ENCODE results near the gene SUGCT. TPM values are rescaled to one million over a fixed set of nuclear protein-coding genes. Genes with fewer than 3 reads are reported as not detected.
A peak's percentile ranks its signal among the peaks of the same experiment; 100 is the strongest.

SUGCT gene
- polyA plus RNA-seq, 1 of the 3 experiments (the other 2 are of a cell fraction): 53.7 TPM

DNA sequence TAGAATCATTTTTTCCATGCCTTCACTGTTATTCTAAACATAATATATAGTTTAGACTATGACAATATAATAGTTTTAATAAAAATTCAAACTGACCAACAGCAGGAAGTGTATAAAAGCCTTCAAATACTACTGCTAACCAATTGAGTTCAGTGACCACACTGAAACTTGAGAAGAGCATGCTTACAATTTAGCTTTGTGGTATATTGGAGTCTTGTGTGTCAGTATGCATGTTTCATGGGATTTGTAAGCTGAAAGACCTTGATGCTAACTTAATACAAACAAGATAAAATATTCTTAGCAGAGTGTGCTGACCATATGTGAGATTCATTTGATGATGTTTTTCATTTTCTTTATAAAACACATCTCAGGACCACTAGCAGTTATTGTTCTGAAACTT, 395.5 kb downstream of the SUGCT start:
- DNase-seq: no peak
- Histone ChIP-seq H3K9me3 (no peaks in the 10 kb centered on the region), H3K9me2 (no peaks in the 10 kb centered on the region), H4K20me1 (ENCODE audit: insufficient read depth) (no peaks in the 10 kb centered on the region), H3K4me3 (ENCODE audit: low read depth in 2 of 2, low read length in 1 of 2) (no peak overlapping the region), H2AFZ (ENCODE audit: low read depth) (no peak overlapping the region), H3K4me2 (no peak overlapping the region), H3K36me3 (replicated peaks in 1 of 2; ENCODE audit: control insufficient read depth in 1 of 2, insufficient read depth in 2 of 2, low read length in 1 of 2) (peaks cover 11 to 46% of the 10 kb centered on the region in 2 experiments), H3K27me3 (ENCODE audit: insufficient read depth) (no peaks in the 10 kb centered on the region), H3K79me2 (ENCODE audit: insufficient read depth) (peaks cover 66% of the 10 kb centered on the region), H3K9ac (no peak overlapping the region), H3K4me1 (ENCODE audit: control insufficient read depth in 1 of 2, insufficient read depth in 2 of 2, low read depth in 1 of 2, low read length in 1 of 2) (peaks cover 28 to 32% of the 10 kb centered on the region in 2 experiments), H3F3A (replicated peaks; ENCODE audit: insufficient read depth) (peaks cover 50% of the 10 kb centered on the region), H3K27ac (ENCODE audit: low read depth in 2 of 2, low read length in 1 of 2) (peak overlapping the region; percentile 91 to 100)
- TF ChIP-seq TCF12 (IDR thresholded peaks at IDR 0.05) (peak; percentile 67), POLR2AphosphoS5 (IDR thresholded peaks at IDR 0.05; ENCODE audit: low read depth, low read length) (peak; percentile 52), FOXM1 (IDR thresholded peaks at IDR 0.05; ENCODE audit: low read depth) (0 out of 2 replicates have a peak, but pooled peaks have one; percentile 31), EZH2phosphoT487 (IDR thresholded peaks at IDR 0.05; ENCODE audit: borderline replicate concordance, low read depth) (no peak)
- TF ChIP-seq, protein P1, sequence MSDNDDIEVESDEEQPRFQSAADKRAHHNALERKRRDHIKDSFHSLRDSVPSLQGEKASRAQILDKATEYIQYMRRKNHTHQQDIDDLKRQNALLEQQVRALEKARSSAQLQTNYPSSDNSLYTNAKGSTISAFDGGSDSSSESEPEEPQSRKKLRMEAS (IDR thresholded peaks at IDR 0.05; ENCODE audit: low read depth): peak; percentile 83
- ChIA-PET CTCF (interaction anchor here (1.8 kb wide), 1 partner anchor 10 kb away, joined by 5 read pairs; no protein-coding TSS in a partner anchor), POLR2A (no interaction called here)

DNA sequence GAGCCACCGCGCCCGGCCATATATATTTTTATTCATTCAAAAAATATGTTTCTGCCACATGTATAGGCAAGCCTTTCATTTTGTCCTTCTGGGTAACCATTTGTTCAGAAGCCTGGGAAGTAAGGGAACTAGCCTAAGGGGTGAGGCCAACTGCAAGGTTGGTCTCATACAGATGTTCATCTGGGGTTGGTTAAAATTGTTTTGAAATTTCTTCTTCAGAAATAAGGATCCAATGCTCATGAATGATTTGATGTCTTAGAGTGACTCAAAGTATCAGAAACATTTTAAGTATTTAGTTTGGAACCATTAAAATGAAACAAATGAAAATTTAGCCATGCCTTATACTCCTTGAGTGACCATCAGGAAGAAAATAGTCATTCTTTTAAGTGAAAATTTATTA, 397.2 kb downstream of the SUGCT start:
- POLR2A ChIA-PET: no interaction called here
- H3K4me2 ChIP-seq: no peak overlapping the region
- H3K4me1 ChIP-seq (ENCODE audit: control insufficient read depth in 1 of 2, insufficient read depth in 2 of 2, low read depth in 1 of 2, low read length in 1 of 2): peaks cover 13 to 18% of the 10 kb centered on the region in 2 experiments
- no peaks in the 10 kb centered on the region for H3K27me3 ChIP-seq (ENCODE audit: insufficient read depth)
- H4K20me1 ChIP-seq (ENCODE audit: insufficient read depth): no peaks in the 10 kb centered on the region
- no peak overlapping the region for H3K4me3 ChIP-seq (ENCODE audit: low read depth in 2 of 2, low read length in 1 of 2)
- H3F3A ChIP-seq (replicated peaks; ENCODE audit: insufficient read depth): peaks cover 42% of the 10 kb centered on the region
- H3K9me2 ChIP-seq: no peaks in the 10 kb centered on the region
- WGBS (ENCODE audit: low lambda C conversion rate): 94% methylated on average over 3 of the region's 3 CpGs
- H3K36me3 ChIP-seq (replicated peaks in 1 of 2; ENCODE audit: control insufficient read depth in 1 of 2, insufficient read depth in 2 of 2, low read length in 1 of 2): peaks cover 9 to 49% of the 10 kb centered on the region in 2 experiments
- CTCF ChIA-PET: interaction anchor here (1.8 kb wide), 1 partner anchor 12 kb away, joined by 5 read pairs; no protein-coding TSS in a partner anchor
- H2AFZ ChIP-seq (ENCODE audit: low read depth): no peak overlapping the region
- H3K27ac ChIP-seq (ENCODE audit: low read depth in 2 of 2, low read length in 1 of 2): peak overlapping the region; percentile 23 to 75; a peak in 2 of 4 replicates
- H3K9me3 ChIP-seq: no peaks in the 10 kb centered on the region
- no peak overlapping the region for H3K9ac ChIP-seq
- DNase-seq: no peak
- TF ChIP-seq NRF1 (IDR thresholded peaks at IDR 0.05; ENCODE audit: low read depth, low read length) (no peak), RCOR1 (IDR thresholded peaks at IDR 0.05; ENCODE audit: low read length) (no peak), FOXJ3 (CRISPR knock-in tag; IDR thresholded peaks at IDR 0.05) (no peak), RXRA (IDR thresholded peaks at IDR 0.05; ENCODE audit: borderline replicate concordance, low read depth) (no peak), CHD2 (IDR thresholded peaks at IDR 0.05; ENCODE audit: low read length, partially characterized antibody) (no peak), SIN3A (IDR thresholded peaks at IDR 0.05; ENCODE audit: borderline replicate concordance, low read depth, low read length) (no peak), NFIC (IDR thresholded peaks at IDR 0.05; ENCODE audit: borderline replicate concordance) (no peak), MEF2A (IDR thresholded peaks at IDR 0.05; ENCODE audit: borderline replicate concordance, low read depth) (no peak), FOXM1 (IDR thresholded peaks at IDR 0.05; ENCODE audit: low read depth) (no peak), SMC3 (IDR thresholded peaks at IDR 0.05; ENCODE audit: low read depth, low read length) (no peak)
- TF ChIP-seq, protein P2, sequence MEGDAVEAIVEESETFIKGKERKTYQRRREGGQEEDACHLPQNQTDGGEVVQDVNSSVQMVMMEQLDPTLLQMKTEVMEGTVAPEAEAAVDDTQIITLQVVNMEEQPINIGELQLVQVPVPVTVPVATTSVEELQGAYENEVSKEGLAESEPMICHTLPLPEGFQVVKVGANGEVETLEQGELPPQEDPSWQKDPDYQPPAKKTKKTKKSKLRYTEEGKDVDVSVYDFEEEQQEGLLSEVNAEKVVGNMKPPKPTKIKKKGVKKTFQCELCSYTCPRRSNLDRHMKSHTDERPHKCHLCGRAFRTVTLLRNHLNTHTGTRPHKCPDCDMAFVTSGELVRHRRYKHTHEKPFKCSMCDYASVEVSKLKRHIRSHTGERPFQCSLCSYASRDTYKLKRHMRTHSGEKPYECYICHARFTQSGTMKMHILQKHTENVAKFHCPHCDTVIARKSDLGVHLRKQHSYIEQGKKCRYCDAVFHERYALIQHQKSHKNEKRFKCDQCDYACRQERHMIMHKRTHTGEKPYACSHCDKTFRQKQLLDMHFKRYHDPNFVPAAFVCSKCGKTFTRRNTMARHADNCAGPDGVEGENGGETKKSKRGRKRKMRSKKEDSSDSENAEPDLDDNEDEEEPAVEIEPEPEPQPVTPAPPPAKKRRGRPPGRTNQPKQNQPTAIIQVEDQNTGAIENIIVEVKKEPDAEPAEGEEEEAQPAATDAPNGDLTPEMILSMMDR (IDR thresholded peaks at IDR 0.05): no peak
- TF ChIP-seq, protein P3, sequence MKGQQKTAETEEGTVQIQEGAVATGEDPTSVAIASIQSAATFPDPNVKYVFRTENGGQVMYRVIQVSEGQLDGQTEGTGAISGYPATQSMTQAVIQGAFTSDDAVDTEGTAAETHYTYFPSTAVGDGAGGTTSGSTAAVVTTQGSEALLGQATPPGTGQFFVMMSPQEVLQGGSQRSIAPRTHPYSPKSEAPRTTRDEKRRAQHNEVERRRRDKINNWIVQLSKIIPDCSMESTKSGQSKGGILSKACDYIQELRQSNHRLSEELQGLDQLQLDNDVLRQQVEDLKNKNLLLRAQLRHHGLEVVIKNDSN (IDR thresholded peaks at IDR 0.05; ENCODE audit: borderline replicate concordance, low read depth): no peak
- H3K79me2 ChIP-seq (ENCODE audit: insufficient read depth): peaks cover 78% of the 10 kb centered on the region

All from SK-N-SH (cell line).